ENCODE results near the gene ATP13A4.

ATP13A4 gene

DNA sequence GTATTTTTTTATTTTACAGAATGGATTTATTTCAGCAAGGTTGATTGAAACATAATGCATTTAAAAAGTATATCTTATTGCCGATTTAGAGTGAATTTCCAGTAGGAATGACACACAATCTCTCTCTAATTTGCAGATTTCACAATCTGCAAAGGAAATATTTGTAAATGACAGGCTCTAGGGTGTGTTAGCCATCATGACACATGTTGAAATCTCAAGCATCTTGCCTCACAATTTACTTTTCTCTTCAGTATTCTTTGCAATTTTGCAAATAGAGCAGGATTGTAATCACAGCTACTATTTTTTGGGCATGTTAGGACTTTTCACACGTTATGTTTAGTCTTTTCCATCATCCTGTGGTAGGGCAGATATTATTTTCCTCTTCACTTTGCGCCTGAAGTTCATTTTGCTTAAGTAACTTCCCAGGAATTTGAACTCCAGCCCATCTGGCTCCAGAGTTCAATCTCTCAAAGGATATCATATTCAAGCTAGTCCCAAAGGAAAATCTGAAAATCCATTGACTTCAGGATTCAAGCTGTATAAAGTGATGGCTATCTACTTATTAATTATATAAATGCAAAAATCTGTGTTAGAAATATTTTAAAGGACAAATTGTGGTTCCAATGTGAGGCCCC, 55.4 kb downstream of the ATP13A4 start:
- DNase-seq (ENCODE audit: low spot score) = no peak

DNA sequence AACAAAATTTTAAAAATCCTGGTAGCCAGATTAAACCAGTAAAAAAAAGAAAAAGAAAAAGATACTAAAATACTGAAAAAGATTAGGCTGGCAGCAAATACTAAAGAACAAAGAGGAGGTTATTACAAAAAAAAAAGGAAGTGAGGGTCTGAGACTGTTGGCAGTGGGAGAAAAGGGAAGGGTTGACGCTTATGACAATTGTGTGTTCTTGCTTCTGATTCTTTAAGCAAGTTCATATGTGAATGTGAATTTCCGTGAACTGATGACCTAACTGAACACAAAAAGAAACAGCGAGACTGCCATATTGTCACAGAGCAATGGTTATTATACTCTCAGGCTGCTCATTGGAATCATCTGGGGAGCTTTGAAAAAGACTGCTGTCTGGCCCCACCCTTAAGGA, 56.5 kb downstream of the ATP13A4 start:
- DNase-seq (ENCODE audit: low spot score) = no peak

DNA sequence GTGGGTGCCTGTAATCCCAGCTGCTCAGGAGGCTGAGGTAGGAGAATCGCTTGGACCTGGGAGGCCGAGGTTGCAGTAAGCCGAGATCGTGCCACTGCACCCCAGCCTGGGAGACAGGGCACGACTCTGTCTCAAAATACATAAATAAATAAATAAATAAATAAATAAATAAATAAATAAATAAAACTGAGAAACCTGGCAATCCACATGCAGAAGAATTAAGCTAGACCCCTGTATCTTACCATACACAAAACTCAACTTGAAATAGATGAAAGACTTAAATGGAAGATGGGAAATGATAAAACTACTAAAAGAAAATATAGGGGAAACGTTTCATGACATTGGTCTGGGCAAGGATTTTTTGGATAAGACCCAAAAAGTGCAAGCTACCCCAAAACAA, 58.0 kb downstream of the ATP13A4 start:
- DNase-seq (ENCODE audit: low spot score) = no peak

DNA sequence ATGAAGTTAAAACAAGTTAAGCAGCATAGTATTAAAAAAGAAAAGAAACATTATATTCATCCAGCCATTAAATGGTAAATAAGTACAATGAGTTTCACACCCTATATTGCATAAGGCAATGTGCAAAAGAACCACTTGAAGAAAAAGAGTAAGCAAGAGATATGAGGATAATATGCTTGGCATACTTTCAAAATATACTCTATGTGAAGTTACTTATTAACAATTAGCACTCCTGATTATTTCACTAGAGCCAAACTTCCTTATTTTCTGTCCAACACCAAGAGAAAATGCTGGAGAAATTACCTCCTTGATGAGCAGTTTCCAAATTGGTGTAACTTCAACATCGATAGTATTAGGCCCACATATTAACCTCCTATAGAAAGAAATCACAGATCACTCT, 63.7 kb downstream of the ATP13A4 start:
- DNase-seq (ENCODE audit: low spot score) = no peak

DNA sequence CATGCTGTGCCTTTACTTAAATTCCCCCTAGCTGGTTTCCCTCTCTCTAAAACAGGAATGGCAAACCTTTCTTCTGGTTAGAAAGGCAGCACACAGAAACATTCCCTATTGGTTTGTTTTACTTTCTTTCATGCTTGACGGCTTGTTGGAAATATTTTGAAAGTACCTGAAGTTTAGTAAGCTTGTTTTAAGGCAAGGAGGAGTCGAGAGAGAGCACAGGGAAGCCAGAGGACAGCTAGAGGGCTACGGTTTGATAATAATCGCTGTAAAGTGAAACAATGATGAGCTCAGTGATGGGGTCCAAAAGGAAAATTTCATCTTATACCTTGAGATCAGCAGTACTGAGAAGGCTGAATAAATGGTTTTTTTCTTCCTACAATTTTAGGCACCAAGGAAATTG, 64.1 kb downstream of the ATP13A4 start:
- no peak for DNase-seq (ENCODE audit: low spot score)

DNA sequence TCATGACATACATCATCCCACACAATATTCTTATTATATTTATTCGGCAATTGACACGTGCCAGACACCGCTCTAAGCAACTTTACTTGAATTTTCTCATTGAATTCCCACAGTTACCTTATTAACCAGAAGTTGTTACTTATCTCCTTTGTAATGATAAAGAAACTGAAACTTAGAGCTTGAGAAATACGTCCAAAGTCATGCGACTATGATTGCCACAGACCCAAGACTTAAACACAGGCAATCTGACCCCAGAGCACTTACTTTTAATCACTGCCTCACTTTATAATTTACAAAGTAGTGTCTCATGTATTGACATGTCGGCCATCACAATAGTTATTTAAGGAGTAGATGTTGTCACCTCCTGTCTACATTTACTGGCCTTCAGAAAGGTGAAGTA, 64.7 kb downstream of the ATP13A4 start:
- no peak for DNase-seq (ENCODE audit: low spot score)

DNA sequence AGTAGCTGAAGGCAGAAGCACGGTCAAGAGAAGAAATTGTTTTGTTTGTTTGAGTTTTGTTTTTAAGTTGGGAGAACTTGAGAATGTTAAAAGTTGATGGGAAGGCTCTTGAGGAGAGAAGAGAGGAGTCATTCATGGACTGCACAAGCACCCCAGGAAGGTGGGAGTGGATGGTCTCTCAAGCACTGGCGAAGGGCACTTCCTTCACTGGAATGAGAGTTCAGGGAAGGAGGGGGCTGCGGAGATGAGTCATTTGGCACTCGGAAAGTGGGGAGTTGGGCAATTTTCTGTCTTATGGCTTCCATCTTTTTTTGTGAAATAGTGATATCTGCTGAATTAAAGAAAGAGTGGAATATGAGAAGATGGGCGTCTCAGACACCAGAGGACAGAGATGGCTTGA, 66.0 kb downstream of the ATP13A4 start:
- no peak for DNase-seq (ENCODE audit: low spot score)

DNA sequence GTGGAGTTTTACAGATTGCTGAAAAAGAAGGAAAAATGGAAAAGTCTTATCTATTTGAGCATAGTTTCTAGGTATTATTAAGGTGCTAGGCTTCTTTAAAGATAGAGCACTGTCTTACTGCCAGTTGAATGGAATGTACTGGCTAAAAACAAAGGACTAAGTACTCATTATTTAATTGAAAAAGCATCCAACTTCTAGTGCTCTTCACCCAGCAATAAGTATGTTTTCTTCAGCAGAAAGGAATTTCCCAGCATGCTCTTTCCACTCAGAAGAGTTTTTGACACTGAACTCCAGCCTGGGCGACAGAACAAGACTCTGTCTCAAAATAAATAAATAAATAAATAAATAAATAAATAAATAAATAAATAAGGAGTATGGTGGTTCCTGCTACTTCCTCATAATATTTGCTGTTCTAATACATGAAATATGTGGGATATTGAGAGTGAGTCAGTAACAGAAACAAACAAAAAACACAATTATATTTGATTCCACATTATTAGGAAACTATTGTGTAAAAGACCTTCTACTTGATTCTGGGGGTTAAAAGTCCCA, 70.6 kb downstream of the ATP13A4 start:
- no peak for DNase-seq (ENCODE audit: low spot score)

DNA sequence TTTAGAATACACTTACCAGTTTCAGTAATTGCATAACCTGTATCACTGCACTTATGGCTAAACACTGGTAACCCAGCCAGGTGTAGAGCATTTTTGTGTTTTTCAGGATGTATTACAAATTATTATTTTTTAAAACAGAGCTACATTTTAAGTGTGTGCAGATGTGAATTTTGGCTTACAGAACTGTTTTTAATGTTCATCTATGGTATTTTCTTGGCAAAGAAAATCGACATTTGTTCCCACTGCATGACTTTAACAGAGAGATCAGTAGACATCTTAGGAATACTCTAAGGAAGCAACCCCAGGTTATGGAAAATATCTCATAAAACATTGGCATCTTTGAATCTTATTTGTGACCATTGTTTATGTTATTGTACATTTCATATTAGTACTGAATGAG, 73.3 kb downstream of the ATP13A4 start:
- no peak for DNase-seq (ENCODE audit: low spot score)

DNA sequence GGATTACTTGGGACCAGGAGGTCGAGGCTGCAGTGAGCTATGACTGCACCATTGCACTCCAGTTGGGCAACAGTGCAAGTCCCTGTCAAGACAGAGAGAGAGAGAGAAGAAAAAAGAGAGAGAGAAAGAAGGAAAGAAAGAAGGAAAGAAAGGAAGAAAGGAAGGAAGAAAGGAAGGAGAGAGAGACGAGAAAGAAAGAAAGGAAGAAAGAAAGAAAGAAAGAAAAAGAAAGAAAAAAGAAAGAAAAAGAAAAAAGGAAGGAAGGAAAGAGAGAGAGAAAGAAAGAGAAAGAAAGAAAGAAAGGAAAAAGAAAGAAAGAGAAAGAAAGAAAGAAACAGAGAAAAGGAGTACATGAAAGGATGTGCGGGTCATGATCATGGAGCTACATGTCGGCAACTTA, 80.2 kb downstream of the ATP13A4 start:
- no peak for DNase-seq (ENCODE audit: low spot score)

DNA sequence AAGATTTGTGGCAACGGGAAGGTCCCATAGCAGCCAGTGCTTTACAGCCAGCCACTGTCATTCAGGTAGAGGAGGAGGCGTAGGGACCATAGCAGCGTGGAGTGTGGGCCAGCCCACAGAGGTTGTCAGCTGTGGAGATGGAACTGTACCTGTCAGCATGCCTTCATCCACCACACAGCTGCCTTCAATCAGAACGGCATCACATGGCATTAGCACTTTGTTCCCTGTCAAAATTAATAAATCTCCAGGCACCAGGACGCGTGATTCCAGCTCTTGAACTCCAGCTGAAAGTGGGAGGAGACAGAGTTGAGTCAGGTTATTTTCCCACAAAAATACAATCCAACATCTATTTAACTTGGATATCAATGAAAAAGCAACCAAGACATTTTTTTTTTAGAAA, 84.0 kb downstream of the ATP13A4 start:
- DNase-seq (ENCODE audit: low spot score) = no peak

DNA sequence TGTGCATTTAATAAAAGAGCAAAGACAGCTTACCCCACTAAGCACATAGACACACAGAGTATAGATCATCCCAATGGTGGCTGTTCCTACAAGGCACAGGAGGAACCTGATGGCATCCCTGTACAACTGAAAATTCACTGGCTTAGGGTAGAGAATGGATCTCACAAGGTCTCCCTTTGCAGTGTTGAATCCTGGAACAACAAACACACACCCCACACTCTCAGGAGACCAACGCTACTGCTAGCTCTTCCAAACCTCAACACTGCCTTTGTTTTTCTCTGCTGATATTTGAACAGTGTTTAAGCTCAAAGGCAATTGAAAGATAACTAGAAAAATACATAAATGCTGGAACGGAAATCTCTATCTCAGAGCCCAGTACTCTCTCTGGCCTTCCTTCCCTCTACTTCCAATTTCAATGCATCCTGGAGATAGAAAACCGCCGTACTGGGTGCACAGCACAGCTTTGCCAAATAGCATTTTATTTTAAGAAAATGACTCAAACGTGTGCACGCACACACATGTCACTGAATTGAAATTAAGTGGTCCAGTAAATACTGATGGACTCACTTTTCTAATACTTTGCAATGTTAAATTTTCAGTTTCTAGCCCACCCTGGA, 88.6 kb downstream of the ATP13A4 start:
- DNase-seq (ENCODE audit: low spot score) = no peak

DNA sequence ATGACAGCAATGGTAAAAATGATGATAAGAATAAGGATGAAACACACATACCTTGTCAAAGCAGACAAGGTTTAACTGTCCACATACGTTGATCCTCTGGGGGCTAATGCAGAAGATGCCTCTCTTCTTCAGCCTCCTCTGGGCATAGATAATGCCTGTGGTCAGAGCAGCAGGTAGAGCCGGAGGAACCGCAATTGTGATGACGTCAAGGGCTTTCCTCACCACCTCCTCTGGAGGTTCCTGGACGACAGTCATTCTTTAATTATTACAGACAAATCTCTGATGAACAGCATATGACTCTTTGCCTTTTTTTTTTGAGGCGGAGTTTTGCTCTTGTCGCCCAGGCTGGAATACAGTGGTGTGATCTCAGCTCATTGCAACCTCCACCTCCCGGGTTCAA, 89.8 kb downstream of the ATP13A4 start:
- DNase-seq (ENCODE audit: low spot score) = no peak

DNA sequence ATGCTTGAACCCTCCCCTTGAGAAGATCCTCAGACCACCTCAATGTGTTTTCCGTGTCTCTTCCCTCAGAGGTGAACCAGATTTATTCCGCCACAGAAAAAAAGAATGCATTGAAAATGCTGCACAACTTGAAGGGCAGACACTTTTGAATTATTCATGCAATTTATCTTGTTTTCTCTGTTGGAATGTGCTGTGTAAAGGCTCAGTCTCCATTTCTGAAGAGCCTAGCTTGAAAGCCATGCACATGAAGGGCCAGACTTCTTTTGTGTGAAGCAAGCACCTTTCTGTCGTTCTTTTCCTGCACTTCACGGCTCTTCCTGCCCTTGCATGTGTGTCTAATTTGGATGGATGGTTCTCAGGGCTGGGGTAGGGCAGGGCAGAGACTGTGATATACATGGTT, 97.2 kb downstream of the ATP13A4 start:
- no peak for DNase-seq (ENCODE audit: low spot score)

DNA sequence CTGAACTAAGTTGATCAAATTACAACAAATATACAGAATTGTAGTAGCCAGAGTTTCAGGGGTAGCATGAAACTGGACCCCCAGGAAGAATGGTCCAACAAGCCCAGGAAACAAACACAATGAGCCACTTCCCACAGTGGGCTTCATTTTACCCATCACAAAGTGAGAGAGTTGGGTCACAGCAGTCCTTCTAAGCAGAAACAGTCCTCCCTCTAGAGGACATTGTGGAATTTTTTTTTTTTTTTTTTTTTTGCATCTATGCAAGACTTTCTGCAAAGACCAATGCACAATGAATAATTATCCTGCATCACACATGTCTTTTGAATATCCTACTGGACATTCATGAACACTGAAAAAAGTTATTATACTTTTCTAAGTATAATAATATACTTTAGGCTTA, 102.4 kb downstream of the ATP13A4 start:
- DNase-seq (ENCODE audit: low spot score) = no peak

DNA sequence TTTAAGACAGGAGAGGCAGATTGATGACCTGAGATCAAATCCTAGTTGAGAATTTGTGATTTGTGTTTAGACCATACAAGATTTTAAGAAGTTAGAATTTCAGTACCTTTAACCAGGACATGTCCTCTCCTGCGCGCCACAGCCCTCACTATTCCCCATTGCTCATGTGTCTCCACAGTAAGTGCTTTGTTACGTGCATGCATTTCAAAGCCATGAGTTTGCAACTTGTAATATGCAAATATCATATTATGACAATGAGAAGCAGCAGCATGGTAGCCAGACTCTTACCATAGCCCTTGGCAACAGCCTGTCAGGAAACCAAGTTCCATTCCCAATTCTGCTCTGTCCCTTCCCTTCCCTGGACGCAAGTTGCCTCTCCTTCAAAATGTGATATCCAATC, 102.8 kb downstream of the ATP13A4 start:
- DNase-seq (ENCODE audit: low spot score) = no peak

DNA sequence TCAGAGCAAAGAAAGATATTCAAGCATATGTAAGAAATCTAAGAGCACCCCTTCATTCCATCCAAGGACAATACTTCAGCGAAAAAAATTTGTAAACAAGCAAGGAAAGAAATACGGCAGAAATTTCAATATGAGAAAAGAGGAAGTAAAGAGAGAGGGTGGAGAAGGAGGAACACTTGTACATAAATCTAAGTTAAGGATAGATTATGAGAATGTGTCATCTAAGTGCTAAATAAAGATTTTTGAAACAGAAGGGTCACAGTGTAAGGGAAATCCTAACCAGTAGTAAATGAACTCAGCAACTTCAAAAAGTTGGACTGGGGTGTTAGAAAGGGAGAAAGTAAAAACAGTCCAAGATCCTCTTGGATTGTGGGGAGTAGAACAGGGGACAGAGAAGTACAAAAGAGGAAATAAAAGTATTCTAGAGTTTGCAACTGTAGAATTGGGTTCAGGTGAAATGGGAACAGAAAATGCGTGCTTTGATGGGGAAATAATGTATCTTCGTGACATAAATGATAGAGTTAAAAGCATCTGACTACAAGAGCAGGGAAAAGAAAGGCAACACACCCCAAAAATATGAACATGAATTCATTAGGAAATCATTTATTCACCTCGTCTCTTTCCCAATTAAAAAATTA, 107.6 kb downstream of the ATP13A4 start:
- no peak for DNase-seq (ENCODE audit: low spot score)

DNA sequence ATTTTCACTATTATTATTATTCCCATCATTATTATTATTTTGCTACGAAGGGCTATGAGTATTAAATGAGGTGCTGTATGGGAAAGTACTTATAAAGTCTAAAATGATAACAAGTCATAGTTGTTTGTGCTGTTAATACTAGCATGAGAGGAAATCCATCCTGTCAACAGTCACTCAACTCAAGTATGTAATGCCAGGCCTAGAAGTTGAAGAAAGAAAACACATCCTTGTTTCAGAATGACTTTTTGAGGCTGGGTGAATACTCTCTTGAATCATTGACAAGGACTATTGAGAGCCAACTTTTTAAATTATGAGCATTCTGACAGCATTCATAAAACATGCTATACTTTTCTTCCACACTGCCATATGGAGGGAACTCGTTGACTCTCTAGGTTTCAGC, 115.3 kb downstream of the ATP13A4 start:
- no peak for DNase-seq (ENCODE audit: low spot score)

DNA sequence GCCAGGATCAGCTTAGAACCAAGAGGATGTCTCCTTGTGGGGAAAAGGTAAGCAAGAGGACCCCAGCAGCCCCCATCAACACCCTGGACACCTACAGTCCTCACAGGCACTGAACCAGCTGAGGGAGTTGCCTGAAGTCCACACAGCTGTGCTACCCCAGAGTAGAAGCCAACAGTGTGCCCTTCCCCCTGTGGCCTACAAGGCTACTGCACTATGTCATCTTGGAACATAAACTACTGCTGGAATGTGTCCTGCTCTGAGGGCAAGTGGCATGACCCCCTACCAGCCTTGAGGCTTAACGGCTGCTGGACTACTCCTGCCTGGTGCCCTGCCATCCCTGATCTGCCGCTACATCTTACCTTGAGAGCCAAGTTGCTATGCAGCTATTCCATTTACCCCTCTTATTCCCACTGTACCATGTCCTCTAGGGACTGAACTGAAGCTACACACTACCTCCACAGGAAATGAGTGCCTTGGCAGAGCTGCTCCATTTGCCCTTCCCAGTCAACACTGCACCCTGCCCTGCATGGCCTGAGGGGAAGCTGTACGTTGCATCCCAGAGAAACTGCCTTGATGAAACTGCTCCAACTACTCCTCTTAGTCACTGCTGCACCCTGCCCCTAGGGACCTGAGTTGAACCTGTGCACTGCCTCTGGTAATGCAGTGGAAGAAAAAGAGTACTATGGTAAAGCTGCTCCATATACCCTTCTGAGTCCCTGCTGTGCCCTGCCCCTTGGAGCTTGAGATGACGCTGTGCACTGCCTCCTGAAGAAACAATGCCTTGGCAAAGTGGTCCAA, 135.9 kb downstream of the ATP13A4 start:
- DNase-seq (ENCODE audit: low spot score) = no peak

DNA sequence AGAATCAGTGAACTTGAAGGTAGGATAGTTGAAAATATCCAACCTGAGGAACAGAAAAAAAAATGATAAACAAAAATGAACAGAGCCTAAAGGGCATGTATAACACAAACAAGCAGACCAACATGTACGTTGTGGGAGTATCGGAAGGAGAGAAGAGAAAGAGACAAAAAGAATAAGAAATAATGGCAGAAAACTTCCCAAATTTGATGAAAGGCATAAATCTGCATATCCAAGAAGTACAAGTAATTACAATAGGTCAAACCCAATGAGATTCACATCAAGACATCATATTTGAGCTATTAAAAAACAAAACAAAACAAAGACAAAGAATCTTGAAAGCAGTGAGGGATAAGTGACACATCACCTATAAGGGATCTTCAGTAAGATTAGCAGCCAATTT, 138.1 kb downstream of the ATP13A4 start:
- DNase-seq (ENCODE audit: low spot score) = no peak

DNA sequence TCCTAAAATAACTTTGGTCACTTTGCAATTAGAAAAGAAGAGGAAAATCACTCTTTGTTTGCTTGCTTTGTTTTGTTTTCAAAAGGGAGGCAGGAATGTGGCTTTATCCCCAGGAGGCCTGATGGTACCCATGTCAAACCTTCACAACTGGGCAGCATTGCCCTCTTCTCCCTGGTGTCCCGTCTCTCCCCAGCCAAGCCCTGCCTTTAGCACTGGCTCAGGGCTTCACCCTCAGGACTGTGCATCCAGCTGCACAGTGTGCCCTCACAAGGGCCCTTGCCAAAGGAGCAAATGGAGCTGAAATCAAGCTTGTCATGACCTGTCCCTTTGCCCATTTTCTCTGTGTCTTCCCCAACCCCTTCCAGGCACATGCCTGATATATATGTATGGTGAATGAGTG, 147.0 kb downstream of the ATP13A4 start:
- DNase-seq (ENCODE audit: low spot score) = no peak

DNA sequence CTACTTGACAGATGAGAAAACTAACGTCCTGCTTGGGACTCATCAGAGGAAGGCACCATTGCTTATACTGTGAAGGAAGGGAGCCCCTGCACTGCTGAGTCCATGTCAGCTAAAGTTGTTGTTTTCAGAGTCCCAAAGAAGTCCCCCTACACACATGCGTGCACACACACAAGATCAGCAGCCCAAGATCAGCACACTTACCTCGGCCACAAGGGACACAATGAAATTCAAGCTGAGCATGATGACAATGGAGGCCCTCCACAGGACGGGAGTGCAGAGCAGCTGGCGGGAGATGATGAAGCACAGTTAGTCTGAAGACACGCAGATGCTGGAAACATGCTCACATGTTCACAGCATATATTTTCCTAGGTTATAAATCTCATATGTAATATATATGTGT, 147.6 kb downstream of the ATP13A4 start:
- no peak for DNase-seq (ENCODE audit: low spot score)

DNA sequence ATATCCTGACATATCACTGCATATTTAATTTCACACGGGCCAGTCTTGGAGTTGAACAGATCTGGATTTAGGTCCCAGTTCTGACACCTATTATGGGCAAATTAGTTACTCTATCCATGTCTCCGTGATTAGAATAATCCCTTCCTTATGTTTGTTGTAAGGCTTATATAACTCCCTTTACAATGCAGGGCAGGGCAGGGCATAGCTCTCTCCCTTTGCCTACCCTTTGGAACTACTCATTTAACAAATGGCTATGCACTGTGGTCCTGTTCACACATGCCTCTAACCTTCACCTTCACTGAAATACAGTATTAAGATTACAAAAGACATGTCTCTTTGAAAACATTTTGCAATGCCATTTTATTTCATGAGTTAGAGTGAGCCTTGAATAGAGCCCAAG, 151.4 kb downstream of the ATP13A4 start:
- no peak for DNase-seq (ENCODE audit: low spot score)
